GM12878 (cell line): Measurements from ENCODE around the gene FAM219A. TPM values are rescaled to one million over a fixed set of nuclear protein-coding genes. Genes with fewer than 3 reads are reported as not detected.

Source experiments
- ATAC-seq: fragments of 200-7000 bp; cut with Tn5 transposase; 3 replicates; pipeline ENCODE4 v1.9.1; 2020; ENCODE audit warnings: mild to moderate bottlenecking, moderate library complexity
- BruUV-seq: library from RNA; stranded (reverse); fragments of 400-500 nt; replicated peaks from 2 replicates; lab custom pipeline; 2021; lab: Mats Ljungman, UMichigan
- CTCF ChIA-PET: fragments of 300-600 bp; sonication (Branson Sonifier 250); formaldehyde crosslinking; extraction: SDS; loops from one replicate; lab custom pipeline; 2021; ENCODE audit warnings: inconsistent platforms; lab: Yijun Ruan, JAX
- POLR2A ChIA-PET: fragments of 350-600 bp; formaldehyde crosslinking; extraction: SDS; loops from one replicate; lab custom pipeline; 2021; ENCODE audit warnings: inconsistent platforms; lab: Charles Lee
- RAD21 ChIA-PET: fragments of 300-600 bp; sonication (Branson Sonifier 250); formaldehyde crosslinking; loops from one replicate; lab custom pipeline; 2023; ENCODE audit warnings: antibody characterized with exemption; ENCODE audit not compliant: unreplicated experiment; lab: Charles Lee
- SMC1A ChIA-PET: fragments of 300-600 bp; sonication (Branson Sonifier 250); formaldehyde crosslinking; loops from one replicate; lab custom pipeline; 2023; ENCODE audit not compliant: unreplicated experiment, uncharacterized antibody; lab: Charles Lee
- DNase-seq: peaks from one replicate; pipeline ENCODE4 v3.0.0-alpha.2; 2011; ENCODE audit warnings: low read depth, low spot score
- FAIRE-seq: peaks from 3 replicates; lab custom pipeline; 2011; peaks lifted over from hg19 to GRCh38; lab: Jason Lieb, UNC
- H2AFZ ChIP-seq: 2 replicates; pipeline ENCODE4 v1.6.0; 2011; ENCODE audit warnings: low read depth, low read length, control low read depth; ENCODE audit not compliant: control insufficient read depth
- H3K27ac ChIP-seq: 2 replicates; pipeline ENCODE4 v1.5.1; 2011; ENCODE audit warnings: control low read depth; ENCODE audit not compliant: control insufficient read depth, insufficient read depth
- H3K27me3 ChIP-seq, 2 experiments: replicated peaks in 1 of 2; 2 replicates each; pipeline versions ENCODE4 v1.6.0 to v1.6.1; 2011; ENCODE audit warnings: low read length in 1 of 2; ENCODE audit not compliant: control insufficient read depth in 2 of 2, insufficient read depth in 2 of 2
- H3K36me3 ChIP-seq, 2 experiments: 2 replicates each; pipeline ENCODE4 v1.5.1; 2011; ENCODE audit warnings: low read length in 1 of 2; ENCODE audit not compliant: control insufficient read depth in 2 of 2, insufficient read depth in 2 of 2
- H3K4me1 ChIP-seq: 2 replicates; pipeline ENCODE4 v1.6.1; 2011; ENCODE audit warnings: mild to moderate bottlenecking, low read length, moderate library complexity, mixed read lengths; ENCODE audit not compliant: control insufficient read depth, insufficient read depth
- H3K4me2 ChIP-seq: 2 replicates; pipeline ENCODE4 v1.6.0; 2011; ENCODE audit warnings: control low read depth; ENCODE audit not compliant: control insufficient read depth, insufficient read depth
- H3K4me3 ChIP-seq: fragments of 200-600 bp; sonication (generic); 2 replicates; pipeline ENCODE4 v1.5.1; 2016
- H3K79me2 ChIP-seq: 2 replicates; pipeline ENCODE4 v1.6.0; 2011; ENCODE audit warnings: low read length; ENCODE audit not compliant: control insufficient read depth, insufficient read depth
- H3K9ac ChIP-seq: 2 replicates; pipeline ENCODE4 v1.8.0; 2011; ENCODE audit warnings: low read length, control low read depth, mixed read lengths; ENCODE audit not compliant: control insufficient read depth, insufficient read depth
- H3K9me3 ChIP-seq: replicated peaks from 3 replicates; pipeline ENCODE4 v1.5.1; 2011; ENCODE audit warnings: mild to moderate bottlenecking, low read length; ENCODE audit not compliant: control insufficient read depth, insufficient read depth
- H4K20me1 ChIP-seq: 2 replicates; pipeline ENCODE4 v1.6.0; 2011; ENCODE audit not compliant: control insufficient read depth, insufficient read depth
- CBX3 ChIP-seq: fragments of 200-600 bp; sonication (generic); IDR thresholded peaks from 2 replicates; pipeline ENCODE4 v1.6.1; 2016; ENCODE audit warnings: low read depth, borderline replicate concordance
- NR2C2 ChIP-seq: IDR thresholded peaks from 2 replicates; pipeline ENCODE4 v1.6.1; 2011; ENCODE audit warnings: borderline replicate concordance, low read depth; ENCODE audit not compliant: control insufficient read depth, insufficient read length
- RAD21 ChIP-seq: IDR thresholded peaks from 2 replicates; pipeline ENCODE4 v1.6.1; 2011; ENCODE audit warnings: mild to moderate bottlenecking, low read depth, low read length, moderate library complexity; ENCODE audit not compliant: insufficient read depth
- STAT1 ChIP-seq: fragments of 450-650 bp; conservative IDR thresholded peaks from 2 replicates; pipeline ENCODE4 v1.6.1; 2014; ENCODE audit warnings: antibody characterized with exemption, mild to moderate bottlenecking
- ZNF687 ChIP-seq: fragments of 450-650 bp; IDR thresholded peaks from 2 replicates; pipeline ENCODE4 v1.6.1; 2017; ENCODE audit warnings: mild to moderate bottlenecking, moderate library complexity
- WGBS: methylation state at CpG from one replicate; pipeline ENCODE4 v1.1.6; 2016; ENCODE audit warnings: low lambda C conversion rate; ENCODE audit not compliant: insufficient replicate concordance, insufficient coverage; ENCODE audit errors: missing lambda C conversion rate; 5-methylcytosine and 5-hydroxymethylcytosine counted together
- in situ Hi-C: fragments of 300-500 bp; cut with MboI; formaldehyde crosslinking; loops from 9 replicates; pipeline ENCODE4 v1.14.3; 2018; ENCODE audit warnings: mixed read lengths
- intact Hi-C: fragments of 100-400 bp; cut with micrococcal nuclease; formaldehyde crosslinking; loops from one replicate; pipeline ENCODE4 v1.14.2; 2022; ENCODE audit not compliant: unreplicated experiment
- polyA plus RNA-seq, 11 experiments: library from polyadenylated mRNA; depleted of rRNA in 4 of 11; unstranded in 6 of 11; stranded (reverse) in 5 of 11; fragments of >200 nt; fragmentation: Nextera tagmentation in 4 of 11; fragmentation: Illumina TruSeq in 1 of 11; extraction: Ambion mirVana in 4 of 11; extraction: Trizol in 1 of 11; gene quantifications; 1 replicate in 1 of 11; 2 replicates in 10 of 11; pipeline versions ENCODE4 v1.2.1 to v1.2.3, GENCODE V29; 2011 to 2016; ENCODE audit warnings: inconsistent platforms in 2 of 11, missing spikeins in 2 of 11, low read depth in 1 of 11
- total RNA-seq, 4 experiments: library from RNA; depleted of rRNA in 3 of 4; stranded (reverse); fragments of >200 nt in 3 of 4; fragmentation: Illumina TruSeq in 1 of 4; extraction: Trizol in 1 of 4; gene quantifications; 2 replicates each; pipeline versions ENCODE4 v1.2.1 to v1.2.3, GENCODE V29; 2013 to 2021

Gene FAM219A
- total and polyA plus RNA-seq, 10 of the 15 experiments (the other 5 are each of a cell fraction or from before 2014, with no cell fraction given) = 0.11 to 2.0 (median 0.71) TPM

- no peak for FAIRE-seq
Observed at GRCh38 chr9:34452568-34452967, 5.8 kb downstream of the FAM219A start.

More at GRCh38 chr9:34452568-34452967, 5.8 kb downstream of the FAM219A start:
- ChIA-PET CTCF (interaction anchor here (1.5 kb wide), 1 partner anchor 14 kb away, joined by 5 read pairs; no protein-coding TSS in a partner anchor), SMC1A (no interaction called here), RAD21 (no interaction called here), POLR2A (no interaction called here)
- in situ Hi-C loops = no loop called here
- Histone ChIP-seq H2AFZ (no peak overlapping the region), H3K36me3 (no peaks in the 10 kb centered on the region), H3K4me1 (peaks cover 8% of the 10 kb centered on the region; the same call in 1 of the 2 replicates), H3K79me2 (no peaks in the 10 kb centered on the region), H3K27me3 (peaks cover 3 to 5% of the 10 kb centered on the region in 2 experiments; a peak in 2 of 4 replicates), H3K9ac (no peak overlapping the region), H3K9me3 (no peaks in the 10 kb centered on the region; the same call in 2 of the 3 replicates), H3K4me2 (no peak overlapping the region), H3K27ac (no peak overlapping the region), H4K20me1 (peaks cover 6% of the 10 kb centered on the region; the same call in 1 of the 2 replicates), H3K4me3 (no peak overlapping the region)
- no peak for DNase-seq
- intact Hi-C loops = no loop called here
- no peak for TF ChIP-seq RAD21
- no peak for TF ChIP-seq STAT1
- no peak for TF ChIP-seq CBX3
- no peak for TF ChIP-seq NR2C2
- no peak for TF ChIP-seq ZNF687
- 41% methylated on average over 2 of the region's 2 CpGs for WGBS
- ATAC-seq = no peak
- BruUV-seq = no TSS peak
